Activated naive CD8-positive, alpha-beta T cell treated with anti-CD3 and anti-CD28 coated beads for 36 hours (primary cell): ENCODE measurements around the gene AMH. TPM values are rescaled to one million over a fixed set of nuclear protein-coding genes. Genes with fewer than 3 reads are reported as not detected.
A peak's percentile ranks its signal among the peaks of the same experiment; 100 is the strongest.

Experiments used
- DNase-seq: peaks from one replicate; pipeline ENCODE4 v3.0.0; 2021
- H3K27ac Mint-ChIP-seq: one replicate; pipeline ENCODE4 v1.8.0; 2022; ENCODE audit warnings: mild to moderate bottlenecking, moderate library complexity, mixed read lengths
- H3K27me3 Mint-ChIP-seq: one replicate; pipeline ENCODE4 v1.8.0; 2022; ENCODE audit warnings: mild to moderate bottlenecking, mixed read lengths
- H3K36me3 Mint-ChIP-seq: one replicate; pipeline ENCODE4 v1.8.0; 2021; ENCODE audit warnings: mild to moderate bottlenecking, mixed read lengths
- H3K4me1 Mint-ChIP-seq: one replicate; pipeline ENCODE4 v1.8.0; 2021; ENCODE audit warnings: mixed read lengths
- H3K4me3 Mint-ChIP-seq: one replicate; pipeline ENCODE4 v1.8.0; 2022; ENCODE audit warnings: mild to moderate bottlenecking, moderate library complexity, mixed read lengths
- H3K9me3 Mint-ChIP-seq: one replicate; pipeline ENCODE4 v1.8.0; 2022; ENCODE audit warnings: mixed read lengths
- total RNA-seq, 2 experiments: library from RNA; stranded (reverse); gene quantifications; one replicate each; pipeline ENCODE4 v1.2.3, GENCODE V29; 2021

Gene AMH
- total RNA-seq, 2 experiments from 2014 or later, result 7.4 to 10.0 TPM

DNA sequence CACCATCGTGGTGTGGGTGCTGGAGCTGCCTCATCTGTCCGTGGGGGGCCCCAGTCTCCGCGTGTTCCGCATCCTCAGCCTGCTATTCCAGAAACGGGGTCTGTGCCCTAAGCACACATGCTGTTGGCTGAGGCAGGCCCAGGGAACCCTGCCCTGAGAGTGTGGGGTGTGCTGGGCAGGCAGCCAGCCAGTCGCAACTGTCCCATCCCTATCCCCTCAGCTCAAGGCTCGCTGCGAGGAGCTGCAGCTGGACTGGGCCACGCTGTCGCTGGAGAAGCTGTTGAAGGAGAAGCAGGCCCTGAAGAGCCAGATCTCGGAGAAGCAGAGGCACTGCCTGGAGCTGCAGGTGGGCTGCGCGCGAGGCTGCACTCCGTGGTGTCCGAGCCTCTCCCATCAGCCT, 34.9 kb upstream of the AMH start:
- Mint-ChIP-seq H3K27ac (no peak overlapping the region), H3K4me3 (no peak overlapping the region), H3K27me3 (no peaks in the 10 kb centered on the region), H3K36me3 (peaks cover 14% of the 10 kb centered on the region), H3K9me3 (no peaks in the 10 kb centered on the region), H3K4me1 (peaks cover 5% of the 10 kb centered on the region)
- no peak for DNase-seq

DNA sequence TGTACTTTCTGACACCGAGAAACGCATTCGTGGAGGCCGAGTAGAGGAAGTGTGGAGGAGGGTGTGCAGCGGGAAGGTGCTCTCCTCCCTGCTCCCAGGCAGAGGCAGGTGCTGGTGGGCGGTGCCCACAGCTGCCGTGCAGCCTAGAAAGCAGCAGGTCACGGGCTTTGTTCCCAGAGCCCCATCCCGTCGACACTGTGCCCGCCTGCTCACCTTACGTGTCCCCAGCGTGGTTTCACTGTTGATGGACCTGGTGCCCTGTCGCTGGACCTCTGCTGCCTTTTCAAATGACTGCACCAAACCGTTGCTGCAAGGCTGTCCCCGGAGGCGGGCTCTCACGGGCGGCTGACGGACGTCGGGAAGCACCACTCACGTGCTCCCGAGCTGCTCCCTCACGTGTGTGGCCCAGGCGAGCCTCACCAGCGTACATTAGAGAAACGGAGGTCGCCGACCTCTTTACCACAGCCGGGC, 33.8 kb upstream of the AMH start:
- no peak for DNase-seq
- Mint-ChIP-seq H3K4me3 (no peak overlapping the region), H3K4me1 (peaks cover 5% of the 10 kb centered on the region), H3K27me3 (no peaks in the 10 kb centered on the region), H3K27ac (no peak overlapping the region), H3K9me3 (no peaks in the 10 kb centered on the region), H3K36me3 (peaks cover 15% of the 10 kb centered on the region)

- Mint-ChIP-seq H3K36me3 (peaks cover 14% of the 10 kb centered on the region), H3K27me3 (no peaks in the 10 kb centered on the region), H3K27ac (peak overlapping the region; percentile 8), H3K9me3 (no peaks in the 10 kb centered on the region), H3K4me3 (no peak overlapping the region), H3K4me1 (peaks cover 5% of the 10 kb centered on the region)
- no peak for DNase-seq
Observed at GRCh38 chr19:2216361-2217225, 32.5 kb upstream of the AMH start.

- no peak overlapping the region for H3K4me3 Mint-ChIP-seq
- no peak for DNase-seq
- no peaks in the 10 kb centered on the region for H3K9me3 Mint-ChIP-seq
- H3K36me3 Mint-ChIP-seq, result peaks cover 9% of the 10 kb centered on the region
- no peak overlapping the region for H3K27ac Mint-ChIP-seq
- H3K4me1 Mint-ChIP-seq, result peaks cover 5% of the 10 kb centered on the region
- no peaks in the 10 kb centered on the region for H3K27me3 Mint-ChIP-seq
Observed at GRCh38 chr19:2217591-2217990, 31.5 kb upstream of the AMH start.

DNA sequence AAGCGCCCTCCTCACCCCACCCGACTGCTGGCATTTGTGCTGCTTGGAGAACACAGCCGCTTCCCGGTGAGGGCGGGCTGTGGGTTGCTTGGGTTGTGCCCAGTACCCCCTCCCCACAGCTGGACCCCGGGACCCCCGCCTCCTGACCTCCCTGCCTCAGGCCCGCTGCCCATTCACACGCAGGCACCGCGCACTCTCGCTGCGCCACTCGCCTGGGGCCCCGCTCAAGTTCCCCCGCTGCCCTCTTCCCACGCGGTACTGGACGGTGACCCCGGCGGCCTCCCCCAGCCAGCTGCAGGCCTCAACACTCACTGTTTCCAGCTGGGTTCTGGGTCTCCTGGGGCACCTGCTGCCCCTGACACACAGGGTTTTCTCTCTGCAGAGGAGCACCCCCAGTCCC, 29.4 kb upstream of the AMH start:
- peaks cover 9% of the 10 kb centered on the region for H3K4me1 Mint-ChIP-seq
- H3K27me3 Mint-ChIP-seq, result no peaks in the 10 kb centered on the region
- H3K36me3 Mint-ChIP-seq, result peaks cover 15% of the 10 kb centered on the region
- no peak for DNase-seq
- H3K9me3 Mint-ChIP-seq, result no peaks in the 10 kb centered on the region
- H3K27ac Mint-ChIP-seq, result no peak overlapping the region
- H3K4me3 Mint-ChIP-seq, result no peak overlapping the region

GRCh38 chr19:2221250-2221831, 27.8 kb upstream of the AMH start:
- Mint-ChIP-seq H3K27ac (no peak overlapping the region), H3K9me3 (no peaks in the 10 kb centered on the region), H3K27me3 (no peaks in the 10 kb centered on the region), H3K4me3 (no peak overlapping the region), H3K4me1 (peaks cover 6% of the 10 kb centered on the region), H3K36me3 (peaks cover 13% of the 10 kb centered on the region)
- no peak for DNase-seq

- H3K9me3 Mint-ChIP-seq, result no peaks in the 10 kb centered on the region
- H3K4me1 Mint-ChIP-seq, result peaks cover 6% of the 10 kb centered on the region
- H3K4me3 Mint-ChIP-seq, result no peak overlapping the region
- H3K27ac Mint-ChIP-seq, result no peak overlapping the region
- H3K27me3 Mint-ChIP-seq, result no peaks in the 10 kb centered on the region
- H3K36me3 Mint-ChIP-seq, result peaks cover 13% of the 10 kb centered on the region
- DNase-seq, result no peak
Observed at GRCh38 chr19:2221918-2222317, 27.2 kb upstream of the AMH start.

GRCh38 chr19:2223391-2223790, 25.7 kb upstream of the AMH start:
- no peak overlapping the region for H3K4me3 Mint-ChIP-seq
- peaks cover 6% of the 10 kb centered on the region for H3K4me1 Mint-ChIP-seq
- no peak for DNase-seq
- H3K27ac Mint-ChIP-seq, result no peak overlapping the region
- no peaks in the 10 kb centered on the region for H3K9me3 Mint-ChIP-seq
- H3K36me3 Mint-ChIP-seq, result peaks cover 17% of the 10 kb centered on the region
- no peaks in the 10 kb centered on the region for H3K27me3 Mint-ChIP-seq

DNA sequence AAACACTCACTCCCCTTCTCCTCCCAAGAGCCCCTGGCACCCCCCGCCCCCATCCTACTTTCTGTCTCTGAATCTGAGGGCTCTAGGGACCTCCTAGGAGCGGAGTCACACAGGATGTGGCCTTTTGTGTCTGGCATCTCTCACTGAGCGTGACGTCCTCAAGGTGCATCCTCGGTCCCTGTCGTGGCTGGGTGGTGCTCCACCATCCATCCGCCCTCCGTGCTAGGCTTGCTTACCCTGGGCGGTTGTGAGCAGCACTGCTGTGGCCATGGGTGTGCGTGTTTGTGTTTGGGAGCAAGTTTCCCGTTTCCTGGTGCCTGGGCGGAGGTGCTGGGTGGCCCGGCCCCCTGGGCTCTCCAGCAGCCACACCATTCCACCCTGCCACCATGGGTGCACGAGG, 25.2 kb upstream of the AMH start:
- H3K27ac Mint-ChIP-seq, result peak overlapping the region; percentile 46
- H3K9me3 Mint-ChIP-seq, result no peaks in the 10 kb centered on the region
- H3K36me3 Mint-ChIP-seq, result peaks cover 19% of the 10 kb centered on the region

GRCh38 chr19:2224754-2225349, 24.3 kb upstream of the AMH start:
- peaks cover 19% of the 10 kb centered on the region for H3K36me3 Mint-ChIP-seq
- no peak overlapping the region for H3K4me3 Mint-ChIP-seq

More for the DNA sequence above, 25.2 kb upstream of the AMH start:
- H3K4me3 Mint-ChIP-seq, result no peak overlapping the region
- DNase-seq, result no peak
- H3K4me1 Mint-ChIP-seq, result peaks cover 6% of the 10 kb centered on the region
- no peaks in the 10 kb centered on the region for H3K27me3 Mint-ChIP-seq

DNA sequence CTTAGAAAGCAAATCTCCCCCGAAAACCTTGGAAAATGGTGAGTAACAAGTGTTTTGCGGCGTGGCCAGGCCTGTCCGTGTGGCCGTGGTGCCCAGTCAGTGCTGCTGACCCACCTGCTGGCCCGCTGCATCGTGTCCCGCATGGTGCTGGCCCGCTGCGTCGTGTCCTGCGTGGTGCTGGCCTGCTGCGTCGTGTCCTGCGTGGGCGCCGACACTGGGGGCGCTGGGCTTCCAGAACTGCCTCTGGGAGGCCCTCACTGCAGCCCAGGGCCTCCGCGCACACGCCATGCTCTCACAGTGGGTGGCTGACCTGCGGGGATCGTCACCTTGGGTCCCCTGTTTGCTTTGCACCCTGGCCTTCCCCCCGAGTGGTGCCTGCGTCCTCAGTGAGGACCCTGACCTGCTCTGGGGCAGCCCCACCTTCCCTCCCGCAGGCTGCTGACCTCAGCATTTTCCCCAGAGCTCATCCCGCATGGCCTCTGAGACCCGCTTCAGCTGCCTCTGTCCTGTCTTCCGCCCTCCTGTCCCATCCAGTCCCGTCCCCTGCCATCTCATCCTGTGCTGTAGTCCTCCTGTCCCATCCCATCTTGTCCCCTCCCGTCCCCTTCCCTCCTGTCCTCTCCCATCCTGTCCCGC, 23.6 kb upstream of the AMH start:
- Mint-ChIP-seq H3K4me3 (no peak overlapping the region), H3K4me1 (peaks cover 6% of the 10 kb centered on the region), H3K27me3 (no peaks in the 10 kb centered on the region), H3K9me3 (no peaks in the 10 kb centered on the region), H3K27ac (peak overlapping the region; percentile 34), H3K36me3 (peaks cover 18% of the 10 kb centered on the region)
- DNase-seq, result no peak

More at GRCh38 chr19:2224754-2225349, 24.3 kb upstream of the AMH start:
- Mint-ChIP-seq H3K9me3 (no peaks in the 10 kb centered on the region), H3K27ac (peak overlapping the region; percentile 10), H3K4me1 (peaks cover 6% of the 10 kb centered on the region), H3K27me3 (no peaks in the 10 kb centered on the region)
- DNase-seq, result no peak

GRCh38 chr19:2226051-2226839, 22.9 kb upstream of the AMH start:
- Mint-ChIP-seq H3K27me3 (no peaks in the 10 kb centered on the region), H3K4me1 (peaks cover 6% of the 10 kb centered on the region), H3K27ac (peak overlapping the region; percentile 34), H3K36me3 (peaks cover 18% of the 10 kb centered on the region), H3K4me3 (no peak overlapping the region), H3K9me3 (no peaks in the 10 kb centered on the region)
- no peak for DNase-seq

DNA sequence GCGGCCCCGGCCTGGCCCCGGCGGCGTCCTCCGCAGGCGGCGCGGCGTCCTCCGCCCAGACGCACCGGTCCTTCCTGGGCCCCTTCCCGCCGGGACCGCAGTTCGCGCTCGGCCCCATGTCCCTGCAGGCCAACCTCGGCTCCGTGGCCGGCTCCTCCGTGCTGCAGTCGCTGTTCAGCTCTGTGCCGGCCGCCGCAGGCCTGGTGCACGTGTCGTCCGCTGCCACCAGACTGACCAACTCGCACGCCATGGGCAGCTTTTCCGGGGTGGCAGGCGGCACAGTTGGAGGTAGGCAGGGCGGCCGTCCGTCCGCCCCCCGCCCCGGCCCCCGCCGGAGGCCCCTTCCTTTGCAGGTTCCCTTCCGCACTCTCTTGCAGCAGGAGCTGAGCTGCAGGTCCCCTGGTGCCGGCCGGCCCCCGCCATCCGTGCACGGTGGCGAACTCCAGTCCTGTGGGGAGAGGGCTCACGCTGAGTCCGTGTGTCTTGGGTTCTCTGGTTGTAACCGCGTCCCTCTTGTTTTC, 22.2 kb upstream of the AMH start:
- Mint-ChIP-seq H3K9me3 (no peaks in the 10 kb centered on the region), H3K4me1 (peaks cover 6% of the 10 kb centered on the region), H3K36me3 (peaks cover 18% of the 10 kb centered on the region), H3K27me3 (no peaks in the 10 kb centered on the region), H3K4me3 (no peak overlapping the region), H3K27ac (no peak overlapping the region)
- DNase-seq, result no peak

- no peak overlapping the region for H3K27ac Mint-ChIP-seq
Observed at GRCh38 chr19:2227415-2228156, 21.5 kb upstream of the AMH start.

More at GRCh38 chr19:2227415-2228156, 21.5 kb upstream of the AMH start:
- Mint-ChIP-seq H3K4me3 (no peak overlapping the region), H3K4me1 (peaks cover 8% of the 10 kb centered on the region), H3K27me3 (no peaks in the 10 kb centered on the region), H3K36me3 (peaks cover 18% of the 10 kb centered on the region), H3K9me3 (no peaks in the 10 kb centered on the region)
- no peak for DNase-seq
